ENCODE measurements around the gene TTLL7. TPM values are rescaled to one million over a fixed set of nuclear protein-coding genes. Genes with fewer than 3 reads are reported as not detected.

Gene TTLL7
- total RNA-seq, 4 donors from 2014 or later, result 1.2 to 16.5 (median 4.1) TPM

- Histone ChIP-seq H3K4me1 (no peaks in the 10 kb centered on the region), H3K27me3 (no peaks in the 10 kb centered on the region), H3K27ac (no peak overlapping the region), H3K4me3 (no peak overlapping the region), H3K36me3 (no peaks in the 10 kb centered on the region), H3K9me3 (no peaks in the 10 kb centered on the region)
- TF ChIP-seq CTCF (IDR thresholded peaks at IDR 0.05), result no peak
- no peak for TF ChIP-seq POLR2A (IDR thresholded peaks at IDR 0.05)
- no peak for DNase-seq
Observed at GRCh38 chr1:84025966-84026365, 27.0 kb upstream of the TTLL7 start.

- H3K9me3 ChIP-seq, result no peaks in the 10 kb centered on the region
- H3K27ac ChIP-seq, result no peak overlapping the region
- DNase-seq, result no peak
- no peak overlapping the region for H3K4me3 ChIP-seq
- H3K27me3 ChIP-seq, result no peaks in the 10 kb centered on the region
- H3K36me3 ChIP-seq, result no peaks in the 10 kb centered on the region
- no peaks in the 10 kb centered on the region for H3K4me1 ChIP-seq
- TF ChIP-seq CTCF (IDR thresholded peaks at IDR 0.05) (no peak), POLR2A (IDR thresholded peaks at IDR 0.05) (no peak)
Observed at GRCh38 chr1:84021822-84022221, 22.9 kb upstream of the TTLL7 start.

DNA sequence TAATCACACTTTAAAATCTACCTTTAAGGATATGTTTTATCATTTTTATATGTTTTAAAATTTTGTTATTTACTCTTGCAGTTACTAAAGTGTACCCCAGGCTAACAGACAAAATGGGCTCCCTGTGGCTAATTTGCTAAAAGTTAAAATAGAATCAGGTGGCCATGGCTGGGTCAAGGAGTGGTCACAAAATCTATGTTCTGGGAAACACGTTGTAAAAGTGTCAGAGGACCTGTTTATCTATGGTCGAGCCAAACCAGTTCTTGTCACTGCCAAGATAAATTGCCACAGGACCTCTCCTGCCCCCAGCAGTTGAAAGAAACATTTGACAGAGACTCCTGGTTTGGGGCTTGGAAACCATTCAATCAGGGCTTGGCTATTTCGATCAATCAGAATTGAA, 21.2 kb upstream of the TTLL7 start:
- no peaks in the 10 kb centered on the region for H3K36me3 ChIP-seq
- no peaks in the 10 kb centered on the region for H3K9me3 ChIP-seq
- TF ChIP-seq POLR2A (IDR thresholded peaks at IDR 0.05) (no peak), CTCF (IDR thresholded peaks at IDR 0.05) (no peak)
- H3K4me3 ChIP-seq, result no peak overlapping the region
- no peak overlapping the region for H3K27ac ChIP-seq
- H3K27me3 ChIP-seq, result no peaks in the 10 kb centered on the region
- no peak for DNase-seq
- H3K4me1 ChIP-seq, result no peaks in the 10 kb centered on the region

DNA sequence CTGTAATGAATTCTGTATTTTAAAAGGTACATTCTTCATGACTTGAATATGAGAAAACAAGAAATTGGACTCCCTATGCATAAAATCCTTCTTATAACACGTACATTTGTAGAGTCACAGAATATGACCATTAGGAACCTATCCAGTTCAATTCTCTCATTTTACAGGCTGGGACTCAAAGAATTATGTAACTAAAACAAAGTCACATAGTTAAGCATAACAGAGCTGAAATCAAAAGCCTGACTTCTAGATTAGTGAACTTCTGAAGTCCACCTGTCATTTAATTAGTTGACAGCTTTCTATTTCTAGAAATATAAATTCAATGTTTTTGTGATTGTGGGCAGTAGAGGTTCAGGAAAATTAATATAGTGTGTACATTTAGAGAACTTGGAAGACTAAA, 20.3 kb upstream of the TTLL7 start:
- Histone ChIP-seq H3K27me3 (no peaks in the 10 kb centered on the region), H3K27ac (no peak overlapping the region), H3K36me3 (no peaks in the 10 kb centered on the region), H3K9me3 (no peaks in the 10 kb centered on the region), H3K4me1 (no peaks in the 10 kb centered on the region), H3K4me3 (no peak overlapping the region)
- no peak for DNase-seq
- TF ChIP-seq CTCF (IDR thresholded peaks at IDR 0.05), result no peak
- TF ChIP-seq POLR2A (IDR thresholded peaks at IDR 0.05), result no peak

GRCh38 chr1:84013708-84014107, 14.8 kb upstream of the TTLL7 start:
- TF ChIP-seq POLR2A (IDR thresholded peaks at IDR 0.05) (no peak), CTCF (IDR thresholded peaks at IDR 0.05) (no peak)
- Histone ChIP-seq H3K27ac (no peak overlapping the region), H3K27me3 (no peaks in the 10 kb centered on the region), H3K4me3 (no peak overlapping the region), H3K9me3 (no peaks in the 10 kb centered on the region), H3K4me1 (no peaks in the 10 kb centered on the region), H3K36me3 (no peaks in the 10 kb centered on the region)
- no peak for DNase-seq

- no peaks in the 10 kb centered on the region for H3K9me3 ChIP-seq
- no peak overlapping the region for H3K4me3 ChIP-seq
- H3K4me1 ChIP-seq, result no peaks in the 10 kb centered on the region
- DNase-seq, result no peak
- no peak overlapping the region for H3K27ac ChIP-seq
- TF ChIP-seq CTCF (IDR thresholded peaks at IDR 0.05), result no peak
- no peak for TF ChIP-seq POLR2A (IDR thresholded peaks at IDR 0.05)
- no peaks in the 10 kb centered on the region for H3K36me3 ChIP-seq
- H3K27me3 ChIP-seq, result no peaks in the 10 kb centered on the region
Observed at GRCh38 chr1:84012018-84012417, 13.1 kb upstream of the TTLL7 start.

All from Peyer's patch (tissue), 4 donors.